ENCODE data around the gene CDH24. TPM values are rescaled to one million over a fixed set of nuclear protein-coding genes. Genes with fewer than 3 reads are reported as not detected.

CDH24 gene
- total RNA-seq, 2 donors from 2014 or later = 16.9 to 17.2 TPM

GRCh38 chr14:23002592-23002991 lies 54.7 kb downstream of the CDH24 start:
- Histone ChIP-seq H3K27me3 (ENCODE audit: control insufficient read depth, insufficient read depth, low read length, poor library complexity, severe bottlenecking) (no peaks in the 10 kb centered on the region), H3K4me1 (ENCODE audit: control insufficient read depth, insufficient read depth, low read length) (peaks cover 4% of the 10 kb centered on the region), H3K9me3 (ENCODE audit: control insufficient read depth, low read length) (no peaks in the 10 kb centered on the region), H3K9ac (ENCODE audit: extremely low read depth, low read length, poor library complexity, severe bottlenecking) (no peak overlapping the region), H3K36me3 (ENCODE audit: control insufficient read depth, insufficient read depth, low read length) (no peaks in the 10 kb centered on the region), H3K27ac (ENCODE audit: low read depth, low read length) (no peak overlapping the region), H3K4me3 (ENCODE audit: low read length) (no peak overlapping the region)
- Mint-ChIP-seq H3K4me3 (no peak overlapping the region), H3K27me3 (ENCODE audit: insufficient read depth) (no peaks in the 10 kb centered on the region), H3K4me1 (peaks cover 26% of the 10 kb centered on the region), H3K36me3 (ENCODE audit: low read depth) (no peaks in the 10 kb centered on the region), H3K9me3 (no peaks in the 10 kb centered on the region), H3K27ac (no peak overlapping the region)
- DNase-seq = no peak
- WGBS, 2 experiments (ENCODE audit: insufficient coverage in 1 of 2, insufficient read length in 1 of 2) = 86 to 89% methylated on average over 1 to 3 of the region's 3 CpGs
- no peak for TF ChIP-seq CTCF (conservative IDR thresholded peaks at IDR 0.05)

- Mint-ChIP-seq H3K27me3 (ENCODE audit: insufficient read depth) (no peaks in the 10 kb centered on the region), H3K27ac (no peak overlapping the region), H3K9me3 (no peaks in the 10 kb centered on the region), H3K4me1 (peaks cover 15% of the 10 kb centered on the region), H3K36me3 (ENCODE audit: low read depth) (no peaks in the 10 kb centered on the region), H3K4me3 (no peak overlapping the region)
- no peak for DNase-seq
- Histone ChIP-seq H3K27ac (ENCODE audit: low read depth, low read length) (no peak overlapping the region), H3K9me3 (ENCODE audit: control insufficient read depth, low read length) (no peaks in the 10 kb centered on the region), H3K36me3 (ENCODE audit: control insufficient read depth, insufficient read depth, low read length) (no peaks in the 10 kb centered on the region), H3K9ac (ENCODE audit: extremely low read depth, low read length, poor library complexity, severe bottlenecking) (no peak overlapping the region), H3K27me3 (ENCODE audit: control insufficient read depth, insufficient read depth, low read length, poor library complexity, severe bottlenecking) (no peaks in the 10 kb centered on the region), H3K4me1 (ENCODE audit: control insufficient read depth, insufficient read depth, low read length) (no peaks in the 10 kb centered on the region), H3K4me3 (ENCODE audit: low read length) (no peak overlapping the region)
- WGBS, 2 experiments (ENCODE audit: insufficient coverage in 1 of 2, insufficient read length in 1 of 2) = 97 to 100% methylated on average over 2 of the region's 2 CpGs
- no peak for TF ChIP-seq CTCF (conservative IDR thresholded peaks at IDR 0.05)
Observed at GRCh38 chr14:23000860-23001259, 56.5 kb downstream of the CDH24 start.

- H3K4me1 Mint-ChIP-seq = peaks cover 26% of the 10 kb centered on the region
Observed at GRCh38 chr14:22998329-22999012, 58.8 kb downstream of the CDH24 start.

More at GRCh38 chr14:22998329-22999012, 58.8 kb downstream of the CDH24 start:
- Mint-ChIP-seq H3K4me3 (no peak overlapping the region), H3K27ac (no peak overlapping the region), H3K36me3 (ENCODE audit: low read depth) (no peaks in the 10 kb centered on the region), H3K9me3 (no peaks in the 10 kb centered on the region), H3K27me3 (ENCODE audit: insufficient read depth) (no peaks in the 10 kb centered on the region)
- WGBS, 2 experiments (ENCODE audit: insufficient coverage in 1 of 2, insufficient read length in 1 of 2) = 91 to 94% methylated on average over 16 of the region's 16 CpGs
- Histone ChIP-seq H3K4me3 (ENCODE audit: low read length) (no peak overlapping the region), H3K36me3 (ENCODE audit: control insufficient read depth, insufficient read depth, low read length) (no peaks in the 10 kb centered on the region), H3K9ac (ENCODE audit: extremely low read depth, low read length, poor library complexity, severe bottlenecking) (no peak overlapping the region), H3K9me3 (ENCODE audit: control insufficient read depth, low read length) (no peaks in the 10 kb centered on the region), H3K27me3 (ENCODE audit: control insufficient read depth, insufficient read depth, low read length, poor library complexity, severe bottlenecking) (no peaks in the 10 kb centered on the region), H3K27ac (ENCODE audit: low read depth, low read length) (no peak overlapping the region), H3K4me1 (ENCODE audit: control insufficient read depth, insufficient read depth, low read length) (peaks cover 11% of the 10 kb centered on the region)
- TF ChIP-seq CTCF (conservative IDR thresholded peaks at IDR 0.05) = no peak
- no peak for DNase-seq
